NB4 (cell line): Measurements from ENCODE around the gene AKAP6.

Source experiments
- CTCF ChIP-seq: IDR thresholded peaks from one replicate; pipeline ENCODE4 v1.5.1; 2012; ENCODE audit warnings: low read depth, low read length
- POLR2A ChIP-seq: IDR thresholded peaks from 2 replicates; pipeline ENCODE4 v1.6.1; 2011; ENCODE audit warnings: mild to moderate bottlenecking; ENCODE audit not compliant: insufficient read length; ENCODE audit errors: extremely low read depth

GRCh38 chr14:32303865-32304264 lies 25.2 kb upstream of the AKAP6 start:
- TF ChIP-seq POLR2A: no peak
- TF ChIP-seq CTCF: no peak
